Type B pancreatic cell (in vitro differentiated cells): Measurements from ENCODE around the gene SPATA12. TPM values are rescaled to one million over a fixed set of nuclear protein-coding genes. Genes with fewer than 3 reads are reported as not detected.

Experiments
- DNase-seq: peaks from one replicate; pipeline ENCODE4 v3.0.0; 2021; ENCODE audit warnings: mixed read lengths; ENCODE audit not compliant: unreplicated experiment; ENCODE audit errors: extremely low spot score
- H3K27ac Mint-ChIP-seq: 2 replicates; pipeline ENCODE4 v1.8.0; 2021; ENCODE audit warnings: mild to moderate bottlenecking, mixed read lengths
- H3K27me3 Mint-ChIP-seq: 2 replicates; pipeline ENCODE4 v1.8.0; 2021; ENCODE audit warnings: mixed read lengths
- H3K36me3 Mint-ChIP-seq: 2 replicates; pipeline ENCODE4 v1.8.0; 2021; ENCODE audit warnings: mixed read lengths
- H3K4me1 Mint-ChIP-seq: one replicate; pipeline ENCODE4 v1.8.0; 2021; ENCODE audit warnings: mixed read lengths; ENCODE audit not compliant: unreplicated experiment
- H3K4me3 Mint-ChIP-seq: 2 replicates; pipeline ENCODE4 v1.8.0; 2021; ENCODE audit warnings: mild to moderate bottlenecking, mixed read lengths
- H3K9me3 Mint-ChIP-seq: 2 replicates; pipeline ENCODE4 v1.8.0; 2021; ENCODE audit warnings: mixed read lengths
- CTCF ChIP-seq: fragments of 200-600 bp; sonication (generic); conservative IDR thresholded peaks from 2 replicates; pipeline ENCODE4 v1.5.0; 2021; ENCODE audit warnings: antibody characterized with exemption, mild to moderate bottlenecking
- total RNA-seq: library from RNA; stranded (reverse); gene quantifications from 2 replicates; pipeline ENCODE4 v1.2.1, GENCODE V29; 2021; ENCODE audit warnings: low replicate concordance

The SPATA12 gene
- total RNA-seq, 1 donor from 2014 or later: not detected

GRCh38 chr3:57063032-57063431 lies 2.6 kb downstream of the SPATA12 start:
- no peak for TF ChIP-seq CTCF
- peak overlapping the region; percentile 20 for H3K27ac Mint-ChIP-seq
- peaks cover 28% of the 10 kb centered on the region for H3K4me1 Mint-ChIP-seq
- H3K36me3 Mint-ChIP-seq: no peaks in the 10 kb centered on the region
- H3K9me3 Mint-ChIP-seq: no peaks in the 10 kb centered on the region
- H3K4me3 Mint-ChIP-seq: no peak overlapping the region
- DNase-seq: no peak
- H3K27me3 Mint-ChIP-seq: no peaks in the 10 kb centered on the region

GRCh38 chr3:57064001-57064400 lies 3.5 kb downstream of the SPATA12 start:
- H3K4me1 Mint-ChIP-seq: peaks cover 37% of the 10 kb centered on the region

GRCh38 chr3:57064572-57064971 lies 4.1 kb downstream of the SPATA12 start:
- DNase-seq: no peak
- Mint-ChIP-seq H3K9me3 (peaks cover 6% of the 10 kb centered on the region), H3K27ac (no peak overlapping the region), H3K27me3 (no peaks in the 10 kb centered on the region), H3K4me1 (peaks cover 41% of the 10 kb centered on the region), H3K4me3 (no peak overlapping the region), H3K36me3 (no peaks in the 10 kb centered on the region)
- TF ChIP-seq CTCF: no peak

More at GRCh38 chr3:57064001-57064400, 3.5 kb downstream of the SPATA12 start:
- DNase-seq: no peak
- H3K36me3 Mint-ChIP-seq: no peaks in the 10 kb centered on the region
- H3K4me3 Mint-ChIP-seq: no peak overlapping the region
- TF ChIP-seq CTCF: no peak
- peaks cover 6% of the 10 kb centered on the region for H3K9me3 Mint-ChIP-seq
- H3K27me3 Mint-ChIP-seq: no peaks in the 10 kb centered on the region
- H3K27ac Mint-ChIP-seq: no peak overlapping the region

- no peak overlapping the region for H3K27ac Mint-ChIP-seq
- H3K9me3 Mint-ChIP-seq: peaks cover 6% of the 10 kb centered on the region
- H3K27me3 Mint-ChIP-seq: no peaks in the 10 kb centered on the region
- peaks cover 41% of the 10 kb centered on the region for H3K4me1 Mint-ChIP-seq
- no peaks in the 10 kb centered on the region for H3K36me3 Mint-ChIP-seq
- no peak for TF ChIP-seq CTCF
- DNase-seq: no peak
- no peak overlapping the region for H3K4me3 Mint-ChIP-seq
These were observed 5.1 kb downstream of the SPATA12 start for GRCh38 chr3:57065588-57065987.

GRCh38 chr3:57066471-57066870 lies 6.0 kb downstream of the SPATA12 start:
- peaks cover 41% of the 10 kb centered on the region for H3K4me1 Mint-ChIP-seq
- peaks cover 6% of the 10 kb centered on the region for H3K9me3 Mint-ChIP-seq
- no peaks in the 10 kb centered on the region for H3K27me3 Mint-ChIP-seq
- no peak overlapping the region for H3K4me3 Mint-ChIP-seq
- no peak for TF ChIP-seq CTCF
- DNase-seq: no peak
- H3K27ac Mint-ChIP-seq: no peak overlapping the region
- H3K36me3 Mint-ChIP-seq: no peaks in the 10 kb centered on the region
